Measurements from ENCODE around the gene PLAGL2.

DNA sequence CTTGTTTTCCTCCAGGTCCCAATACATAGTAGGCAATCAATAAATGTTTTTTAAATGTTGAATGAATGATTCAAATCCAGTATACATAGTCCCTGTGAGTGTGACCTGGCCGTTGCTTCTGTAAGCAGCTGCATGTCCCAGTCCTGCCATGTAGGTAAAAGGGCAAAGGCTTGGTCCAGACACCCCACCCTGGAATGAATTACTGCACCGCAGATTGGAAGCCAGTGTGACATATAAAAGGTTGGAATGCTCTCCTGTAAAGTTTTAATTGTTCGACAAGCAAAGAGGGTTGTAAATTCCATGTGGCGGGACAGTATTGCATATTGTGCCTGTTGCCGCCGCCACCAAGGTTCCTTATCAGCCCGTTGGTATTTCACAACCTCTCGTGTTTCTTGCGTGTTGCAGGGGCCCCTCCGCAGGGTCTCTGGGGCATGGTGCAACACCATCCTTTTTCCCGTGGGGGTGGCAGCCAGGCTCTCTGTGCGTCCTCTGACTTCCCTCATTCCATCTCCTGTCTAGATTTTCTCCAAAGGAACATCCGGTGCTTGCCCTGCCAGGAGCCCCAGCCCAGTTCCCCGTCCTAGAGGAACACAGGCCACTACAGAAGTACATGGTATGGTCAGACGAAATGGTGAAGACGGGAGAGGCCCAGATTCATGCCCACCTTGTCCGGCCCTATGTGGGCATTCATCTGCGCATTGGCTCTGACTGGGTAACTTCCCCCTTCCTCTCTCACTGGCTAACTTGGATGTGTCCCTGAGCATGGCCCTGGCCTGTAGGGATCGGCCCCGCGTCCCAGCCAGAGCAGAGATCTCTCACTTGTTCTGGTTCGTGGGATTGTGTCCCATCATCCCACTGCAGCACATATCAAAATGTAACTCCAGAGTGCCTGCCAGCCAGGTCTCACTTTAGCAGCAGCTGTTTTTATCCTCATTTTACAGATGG, 20.5 kb upstream of the PLAGL2 start:
- TF ChIP-seq CTCF (IDR thresholded peaks at IDR 0.05) (no peak), POLR2AphosphoS5 (IDR thresholded peaks at IDR 0.05; ENCODE audit: low read depth, low read length) (no peak), SIN3A (IDR thresholded peaks at IDR 0.05; ENCODE audit: borderline replicate concordance, insufficient read depth, low read depth, low read length) (no peak), REST (IDR thresholded peaks at IDR 0.05; ENCODE audit: insufficient read depth in 1 of 2, low read depth in 2 of 2, low read length in 1 of 2) (no peak), TCF7L2 (IDR thresholded peaks at IDR 0.05; ENCODE audit: low read depth, low read length) (no peak)

All from Panc1 (cell line).